HepG2 (cell line): Measurements from ENCODE around the gene EWSR1. TPM values are rescaled to one million over a fixed set of nuclear protein-coding genes. Genes with fewer than 3 reads are reported as not detected.
A peak's percentile ranks its signal among the peaks of the same experiment; 100 is the strongest.

ENCODE experiments used
- ARID4A ChIP-seq: sonication (generic); formaldehyde crosslinking; IDR thresholded peaks from 2 replicates; pipeline ENCODE4 v1.5.0; 2020; ENCODE audit warnings: mild to moderate bottlenecking, missing genetic modification reagents, borderline replicate concordance
- CBFB ChIP-seq: sonication (generic); formaldehyde crosslinking; IDR thresholded peaks from 2 replicates; pipeline ENCODE4 v1.4.0; 2020; ENCODE audit warnings: missing genetic modification reagents
- CCDC6 ChIP-seq: sonication (generic); formaldehyde crosslinking; IDR thresholded peaks from 2 replicates; pipeline ENCODE4 v1.8.1; 2022; ENCODE audit warnings: mild to moderate bottlenecking, missing genetic modification reagents, moderate library complexity
- FOXK1 ChIP-seq: sonication (generic); formaldehyde crosslinking; IDR thresholded peaks from 2 replicates; pipeline ENCODE4 v1.4.0; 2020; ENCODE audit warnings: low read depth, missing genetic modification reagents, borderline replicate concordance
- HOXA3 ChIP-seq: sonication (generic); formaldehyde crosslinking; IDR thresholded peaks from 2 replicates; pipeline ENCODE4 v1.5.0; 2020; ENCODE audit warnings: missing genetic modification reagents
- HOXA7 ChIP-seq: sonication (generic); formaldehyde crosslinking; IDR thresholded peaks from 2 replicates; pipeline ENCODE4 v1.8.1; 2022; ENCODE audit warnings: mild to moderate bottlenecking, missing genetic modification reagents, moderate library complexity
- ISX ChIP-seq: sonication (generic); formaldehyde crosslinking; conservative IDR thresholded peaks from 2 replicates; pipeline ENCODE4 v1.5.0; 2020; ENCODE audit warnings: missing genetic modification reagents
- JUN ChIP-seq: sonication (generic); formaldehyde crosslinking; IDR thresholded peaks from 2 replicates; pipeline ENCODE4 v1.4.0; 2020; ENCODE audit warnings: mild to moderate bottlenecking, missing genetic modification reagents
- KAT8 ChIP-seq: IDR thresholded peaks from 2 replicates; pipeline ENCODE4 v1.6.1; 2016; ENCODE audit warnings: missing genetic modification reagents, missing compliant biosample characterization
- KLF16 ChIP-seq, 2 experiments: sonication (generic) in 1 of 2; formaldehyde crosslinking in 1 of 2; IDR thresholded peaks; 2 replicates each; pipeline versions ENCODE4 v1.6.1 to v1.8.0; 2016 to 2023; ENCODE audit warnings: missing genetic modification reagents in 2 of 2, missing compliant biosample characterization in 1 of 2
- MIER3 ChIP-seq: IDR thresholded peaks from 2 replicates; pipeline ENCODE4 v1.6.1; 2016; ENCODE audit warnings: missing compliant biosample characterization, borderline replicate concordance
- POLR2G ChIP-seq: fragments of 200-400 bp; formaldehyde crosslinking; IDR thresholded peaks from 2 replicates; pipeline ENCODE4 v1.6.1; 2018; ENCODE audit warnings: mild to moderate bottlenecking, low read depth, low read length, moderate library complexity
- RBM39 ChIP-seq: fragments of 200-400 bp; formaldehyde crosslinking; IDR thresholded peaks from one replicate; pipeline ENCODE4 v1.6.1; 2018; ENCODE audit warnings: antibody characterized with exemption, mild to moderate bottlenecking, low read depth, low read length; ENCODE audit not compliant: poor library complexity, severe bottlenecking
- SNAI1 ChIP-seq: sonication (generic); formaldehyde crosslinking; IDR thresholded peaks from 2 replicates; pipeline ENCODE4 v1.5.0; 2020; ENCODE audit warnings: mild to moderate bottlenecking, missing genetic modification reagents, borderline replicate concordance
- SOX5 ChIP-seq: IDR thresholded peaks from 2 replicates; pipeline ENCODE4 v1.6.1; 2016; ENCODE audit warnings: borderline replicate concordance
- SRSF1 ChIP-seq: fragments of 200-400 bp; formaldehyde crosslinking; optimal IDR thresholded peaks from 2 replicates; pipeline ENCODE3; 2017; ENCODE audit warnings: mild to moderate bottlenecking, low read depth, low read length, moderate library complexity
- TBX3 ChIP-seq: fragments of 450-650 bp; IDR thresholded peaks from 2 replicates; pipeline ENCODE4 v1.6.1; 2017; ENCODE audit warnings: antibody characterized with exemption, mild to moderate bottlenecking, inconsistent platforms, borderline replicate concordance
- ZBTB3 ChIP-seq: sonication (generic); formaldehyde crosslinking; IDR thresholded peaks from 2 replicates; pipeline ENCODE4 v1.4.0; 2020; ENCODE audit warnings: low read depth, mild to moderate bottlenecking, moderate library complexity, missing genetic modification reagents, borderline replicate concordance
- ZMYM2 ChIP-seq: sonication (generic); formaldehyde crosslinking; IDR thresholded peaks from 2 replicates; pipeline ENCODE4 v1.8.0; 2022; ENCODE audit warnings: mild to moderate bottlenecking, missing genetic modification reagents
- ZNF10 ChIP-seq: sonication (generic); formaldehyde crosslinking; IDR thresholded peaks from 2 replicates; pipeline ENCODE4 v1.4.0; 2020; ENCODE audit warnings: mild to moderate bottlenecking, low read depth, missing genetic modification reagents, borderline replicate concordance
- ZNF674 ChIP-seq: sonication (generic); formaldehyde crosslinking; IDR thresholded peaks from 2 replicates; pipeline ENCODE4 v1.5.0; 2020; ENCODE audit warnings: low read depth, mild to moderate bottlenecking, missing genetic modification reagents
- ZSCAN9 ChIP-seq: IDR thresholded peaks from 2 replicates; pipeline ENCODE4 v1.6.1; 2016; ENCODE audit warnings: borderline replicate concordance
- polyA plus RNA-seq, 8 experiments: library from polyadenylated mRNA; depleted of rRNA in 3 of 8; stranded (reverse) in 7 of 8; unstranded in 1 of 8; fragments of >200 nt; fragmentation: Illumina TruSeq in 4 of 8; extraction: Trizol in 4 of 8; gene quantifications; 2 replicates each; pipeline versions ENCODE4 v1.2.1 to v1.2.3, GENCODE V29; 2011 to 2016; ENCODE audit warnings: low read depth in 4 of 8, missing spikeins in 1 of 8, mixed read lengths in 1 of 8; ENCODE audit not compliant: insufficient read depth in 1 of 8
- total RNA-seq, 5 experiments: library from RNA; depleted of rRNA; stranded (reverse); fragments of >200 nt; fragmentation: Illumina TruSeq; extraction: Trizol; gene quantifications; 2 replicates each; pipeline ENCODE4 v1.2.3, GENCODE V29; 2016; ENCODE audit warnings: low read depth in 1 of 5
- TF ChIP-seq, protein P1 (sequence below): IDR thresholded peaks from 2 replicates; pipeline ENCODE4 v1.6.1; 2016; ENCODE audit warnings: mild to moderate bottlenecking
- TF ChIP-seq, protein P2 (sequence below): sonication (generic); formaldehyde crosslinking; IDR thresholded peaks from 2 replicates; pipeline ENCODE4 v1.9.0; 2021; ENCODE audit warnings: missing genetic modification reagents, mild to moderate bottlenecking, borderline replicate concordance

EWSR1 gene
- total and polyA plus RNA-seq, 2 of the 13 experiments (the other 11 are each of a cell fraction or from before 2014, with no cell fraction given), result 211 to 326 TPM

GRCh38 chr22:29306175-29306834 lies 38.2 kb downstream of the EWSR1 start, which contains the start of gene GAS2L1 (continued):
- TF ChIP-seq ARID4A (CRISPR knock-in tag), result peak; percentile 63
- no peak for TF ChIP-seq FOXK1 (CRISPR knock-in tag)
- no peak for TF ChIP-seq KAT8 (CRISPR knock-in tag)
- TF ChIP-seq, protein P1, sequence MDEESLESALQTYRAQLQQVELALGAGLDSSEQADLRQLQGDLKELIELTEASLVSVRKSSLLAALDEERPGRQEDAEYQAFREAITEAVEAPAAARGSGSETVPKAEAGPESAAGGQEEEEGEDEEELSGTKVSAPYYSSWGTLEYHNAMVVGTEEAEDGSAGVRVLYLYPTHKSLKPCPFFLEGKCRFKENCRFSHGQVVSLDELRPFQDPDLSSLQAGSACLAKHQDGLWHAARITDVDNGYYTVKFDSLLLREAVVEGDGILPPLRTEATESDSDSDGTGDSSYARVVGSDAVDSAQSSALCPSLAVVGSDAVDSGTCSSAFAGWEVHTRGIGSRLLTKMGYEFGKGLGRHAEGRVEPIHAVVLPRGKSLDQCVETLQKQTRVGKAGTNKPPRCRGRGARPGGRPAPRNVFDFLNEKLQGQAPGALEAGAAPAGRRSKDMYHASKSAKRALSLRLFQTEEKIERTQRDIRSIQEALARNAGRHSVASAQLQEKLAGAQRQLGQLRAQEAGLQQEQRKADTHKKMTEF (CRISPR knock-in tag), result peak; percentile 26; the same call in 1 of the 2 replicates
- TF ChIP-seq ZNF10 (CRISPR knock-in tag), result no peak
- peak; percentile 85 for TF ChIP-seq HOXA3
- no peak for TF ChIP-seq ISX
- TF ChIP-seq SNAI1 (CRISPR knock-in tag), result 0 out of 2 replicates have a peak, but pooled peaks have one; percentile 63
- TF ChIP-seq CCDC6 (CRISPR knock-in tag), result peak; percentile 45
- no peak for TF ChIP-seq ZSCAN9
- TF ChIP-seq TBX3, result no peak
- no peak for TF ChIP-seq ZNF674 (CRISPR knock-in tag)
- no peak for TF ChIP-seq POLR2G
- TF ChIP-seq KLF16 (CRISPR knock-in tag; IDR thresholded peaks at IDR 0.05), result 0 out of 4 replicates have a peak, but pooled peaks of 1 of the 2 experiments have one; percentile 11
- TF ChIP-seq, protein P2, sequence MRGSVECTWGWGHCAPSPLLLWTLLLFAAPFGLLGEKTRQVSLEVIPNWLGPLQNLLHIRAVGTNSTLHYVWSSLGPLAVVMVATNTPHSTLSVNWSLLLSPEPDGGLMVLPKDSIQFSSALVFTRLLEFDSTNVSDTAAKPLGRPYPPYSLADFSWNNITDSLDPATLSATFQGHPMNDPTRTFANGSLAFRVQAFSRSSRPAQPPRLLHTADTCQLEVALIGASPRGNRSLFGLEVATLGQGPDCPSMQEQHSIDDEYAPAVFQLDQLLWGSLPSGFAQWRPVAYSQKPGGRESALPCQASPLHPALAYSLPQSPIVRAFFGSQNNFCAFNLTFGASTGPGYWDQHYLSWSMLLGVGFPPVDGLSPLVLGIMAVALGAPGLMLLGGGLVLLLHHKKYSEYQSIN (CRISPR knock-in tag), result no peak
- no peak for TF ChIP-seq SOX5 (CRISPR knock-in tag)
- no peak for TF ChIP-seq RBM39
- peak; percentile 59; the same call in 1 of the 2 replicates for TF ChIP-seq CBFB (CRISPR knock-in tag)
- peak; percentile 78; the same call in 1 of the 2 replicates for TF ChIP-seq ZMYM2 (CRISPR knock-in tag)
- no peak for TF ChIP-seq JUN (CRISPR knock-in tag)
- no peak for TF ChIP-seq ZBTB3 (CRISPR knock-in tag)
- peak; percentile 59 for TF ChIP-seq SRSF1
- TF ChIP-seq HOXA7 (CRISPR knock-in tag), result no peak
- no peak for TF ChIP-seq MIER3 (CRISPR knock-in tag)
